Measurements from ENCODE around the gene HIRA. TPM values are rescaled to one million over a fixed set of nuclear protein-coding genes. Genes with fewer than 3 reads are reported as not detected.

HIRA gene
- total and polyA plus RNA-seq, 9 of the 15 experiments (the other 6 are each of a cell fraction or from before 2014, with no cell fraction given), result 0.96 to 132 (median 58.4) TPM

DNA sequence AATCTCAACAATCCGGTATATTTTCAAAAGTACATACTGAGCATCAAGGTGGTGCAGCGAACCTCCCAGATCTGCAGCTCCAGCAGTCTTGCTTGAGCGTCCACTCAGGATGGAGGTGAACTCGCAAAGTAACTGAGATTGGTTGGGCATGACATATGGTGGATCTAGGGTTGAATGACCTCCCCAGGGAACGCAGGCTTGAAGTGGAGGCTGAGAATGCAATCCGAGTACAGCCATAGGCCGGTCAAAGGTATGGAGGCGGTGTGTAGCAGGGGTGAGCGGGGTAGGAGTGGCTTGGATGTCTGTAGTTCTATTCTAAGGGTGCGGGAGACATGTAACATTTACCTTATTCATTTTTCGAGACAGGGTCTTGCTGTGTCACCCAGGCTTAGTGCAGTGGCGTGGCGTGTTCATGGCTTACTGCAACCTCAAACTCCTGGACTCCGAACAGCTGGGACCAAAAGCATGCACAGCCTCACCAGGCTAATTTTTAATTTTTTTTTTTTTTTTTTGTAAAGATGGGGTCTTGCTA is 16.6 kb upstream of the HIRA start (continued):
- TF ChIP-seq ZNF695 (CRISPR knock-in tag; IDR thresholded peaks at IDR 0.05) (0 out of 2 replicates have a peak, but pooled peaks have one; percentile 79), EZH2 (IDR thresholded peaks at IDR 0.05; ENCODE audit: borderline replicate concordance, low read depth, low read length) (no peak), PPARD (CRISPR knock-in tag; IDR thresholded peaks at IDR 0.05) (no peak), HCFC1 (IDR thresholded peaks at IDR 0.05; ENCODE audit: low read depth, low read length) (no peak), SNRNP70 (optimal IDR thresholded peaks at IDR 0.05; ENCODE audit: low read depth, low read length) (no peak), RBM14 (IDR thresholded peaks at IDR 0.05; ENCODE audit: borderline replicate concordance, insufficient read depth, low read depth, low read length) (no peak), MYBL2 (IDR thresholded peaks at IDR 0.05; ENCODE audit: low read depth) (no peak), MYBL2 (CRISPR knock-in tag; IDR thresholded peaks at IDR 0.05; ENCODE audit: borderline replicate concordance) (no peak), ZNF197 (CRISPR knock-in tag; IDR thresholded peaks at IDR 0.05; ENCODE audit: low read depth) (no peak), FIP1L1 (IDR thresholded peaks at IDR 0.05; ENCODE audit: low read depth, low read length, poor library complexity, severe bottlenecking) (no peak), JUND (IDR thresholded peaks at IDR 0.05; ENCODE audit: borderline replicate concordance, low read depth, low read length) (0 out of 2 replicates have a peak, but pooled peaks have one; percentile 5), JUND (tag; IDR thresholded peaks at IDR 0.05; ENCODE audit: borderline replicate concordance, low read depth, low read length) (no peak), NFRKB (IDR thresholded peaks at IDR 0.05; ENCODE audit: low read depth) (no peak), SMARCE1 (IDR thresholded peaks at IDR 0.05) (no peak), CHCHD3 (CRISPR knock-in tag; IDR thresholded peaks at IDR 0.05) (no peak), STAT5A (IDR thresholded peaks at IDR 0.05; ENCODE audit: borderline replicate concordance, low read length) (no peak; the same call in 1 of the 2 replicates), ZNF184 (CRISPR knock-in tag; IDR thresholded peaks at IDR 0.05) (no peak), RBBP5 (IDR thresholded peaks at IDR 0.05; ENCODE audit: borderline replicate concordance, insufficient read depth, low read length, poor library complexity, severe bottlenecking) (no peak), ESRRB (CRISPR knock-in tag; IDR thresholded peaks at IDR 0.05; ENCODE audit: borderline replicate concordance) (no peak)
- TF ChIP-seq, protein P1, sequence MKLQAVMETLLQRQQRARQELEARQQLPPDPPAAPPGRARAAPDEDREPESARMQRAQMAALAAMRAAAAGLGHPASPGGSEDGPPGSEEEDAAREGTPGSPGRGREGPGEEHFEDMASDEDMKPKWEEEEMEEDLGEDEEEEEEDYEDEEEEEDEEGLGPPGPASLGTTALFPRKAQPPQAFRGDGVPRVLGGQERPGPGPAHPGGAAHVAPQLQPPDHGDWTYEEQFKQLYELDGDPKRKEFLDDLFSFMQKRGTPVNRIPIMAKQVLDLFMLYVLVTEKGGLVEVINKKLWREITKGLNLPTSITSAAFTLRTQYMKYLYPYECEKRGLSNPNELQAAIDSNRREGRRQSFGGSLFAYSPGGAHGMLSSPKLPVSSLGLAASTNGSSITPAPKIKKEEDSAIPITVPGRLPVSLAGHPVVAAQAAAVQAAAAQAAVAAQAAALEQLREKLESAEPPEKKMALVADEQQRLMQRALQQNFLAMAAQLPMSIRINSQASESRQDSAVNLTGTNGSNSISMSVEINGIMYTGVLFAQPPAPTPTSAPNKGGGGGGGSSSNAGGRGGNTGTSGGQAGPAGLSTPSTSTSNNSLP (IDR thresholded peaks at IDR 0.05; ENCODE audit: borderline replicate concordance, low read depth, low read length), result no peak
- TF ChIP-seq, protein P2, sequence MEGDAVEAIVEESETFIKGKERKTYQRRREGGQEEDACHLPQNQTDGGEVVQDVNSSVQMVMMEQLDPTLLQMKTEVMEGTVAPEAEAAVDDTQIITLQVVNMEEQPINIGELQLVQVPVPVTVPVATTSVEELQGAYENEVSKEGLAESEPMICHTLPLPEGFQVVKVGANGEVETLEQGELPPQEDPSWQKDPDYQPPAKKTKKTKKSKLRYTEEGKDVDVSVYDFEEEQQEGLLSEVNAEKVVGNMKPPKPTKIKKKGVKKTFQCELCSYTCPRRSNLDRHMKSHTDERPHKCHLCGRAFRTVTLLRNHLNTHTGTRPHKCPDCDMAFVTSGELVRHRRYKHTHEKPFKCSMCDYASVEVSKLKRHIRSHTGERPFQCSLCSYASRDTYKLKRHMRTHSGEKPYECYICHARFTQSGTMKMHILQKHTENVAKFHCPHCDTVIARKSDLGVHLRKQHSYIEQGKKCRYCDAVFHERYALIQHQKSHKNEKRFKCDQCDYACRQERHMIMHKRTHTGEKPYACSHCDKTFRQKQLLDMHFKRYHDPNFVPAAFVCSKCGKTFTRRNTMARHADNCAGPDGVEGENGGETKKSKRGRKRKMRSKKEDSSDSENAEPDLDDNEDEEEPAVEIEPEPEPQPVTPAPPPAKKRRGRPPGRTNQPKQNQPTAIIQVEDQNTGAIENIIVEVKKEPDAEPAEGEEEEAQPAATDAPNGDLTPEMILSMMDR (IDR thresholded peaks at IDR 0.05 in 2 of 3, conservative IDR thresholded peaks at IDR 0.05 in 1 of 3; ENCODE audit: insufficient read depth in 2 of 3, low read depth in 1 of 3, low read length in 3 of 3), result no peak
- TF ChIP-seq, protein P3, sequence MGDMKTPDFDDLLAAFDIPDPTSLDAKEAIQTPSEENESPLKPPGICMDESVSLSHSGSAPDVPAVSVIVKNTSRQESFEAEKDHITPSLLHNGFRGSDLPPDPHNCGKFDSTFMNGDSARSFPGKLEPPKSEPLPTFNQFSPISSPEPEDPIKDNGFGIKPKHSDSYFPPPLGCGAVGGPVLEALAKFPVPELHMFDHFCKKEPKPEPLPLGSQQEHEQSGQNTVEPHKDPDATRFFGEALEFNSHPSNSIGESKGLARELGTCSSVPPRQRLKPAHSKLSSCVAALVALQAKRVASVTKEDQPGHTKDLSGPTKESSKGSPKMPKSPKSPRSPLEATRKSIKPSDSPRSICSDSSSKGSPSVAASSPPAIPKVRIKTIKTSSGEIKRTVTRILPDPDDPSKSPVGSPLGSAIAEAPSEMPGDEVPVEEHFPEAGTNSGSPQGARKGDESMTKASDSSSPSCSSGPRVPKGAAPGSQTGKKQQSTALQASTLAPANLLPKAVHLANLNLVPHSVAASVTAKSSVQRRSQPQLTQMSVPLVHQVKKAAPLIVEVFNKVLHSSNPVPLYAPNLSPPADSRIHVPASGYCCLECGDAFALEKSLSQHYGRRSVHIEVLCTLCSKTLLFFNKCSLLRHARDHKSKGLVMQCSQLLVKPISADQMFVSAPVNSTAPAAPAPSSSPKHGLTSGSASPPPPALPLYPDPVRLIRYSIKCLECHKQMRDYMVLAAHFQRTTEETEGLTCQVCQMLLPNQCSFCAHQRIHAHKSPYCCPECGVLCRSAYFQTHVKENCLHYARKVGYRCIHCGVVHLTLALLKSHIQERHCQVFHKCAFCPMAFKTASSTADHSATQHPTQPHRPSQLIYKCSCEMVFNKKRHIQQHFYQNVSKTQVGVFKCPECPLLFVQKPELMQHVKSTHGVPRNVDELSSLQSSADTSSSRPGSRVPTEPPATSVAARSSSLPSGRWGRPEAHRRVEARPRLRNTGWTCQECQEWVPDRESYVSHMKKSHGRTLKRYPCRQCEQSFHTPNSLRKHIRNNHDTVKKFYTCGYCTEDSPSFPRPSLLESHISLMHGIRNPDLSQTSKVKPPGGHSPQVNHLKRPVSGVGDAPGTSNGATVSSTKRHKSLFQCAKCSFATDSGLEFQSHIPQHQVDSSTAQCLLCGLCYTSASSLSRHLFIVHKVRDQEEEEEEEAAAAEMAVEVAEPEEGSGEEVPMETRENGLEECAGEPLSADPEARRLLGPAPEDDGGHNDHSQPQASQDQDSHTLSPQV (IDR thresholded peaks at IDR 0.05), result no peak
